SK-N-MC (cell line): ENCODE measurements around the gene DPYSL4.

Experiments used
- DNase-seq: peaks from one replicate; pipeline ENCODE4 v3.0.0-alpha.2; 2011; ENCODE audit warnings: low read depth, low spot score
- H3K27ac ChIP-seq: fragments of 200-600 bp; sonication (generic); 2 replicates; pipeline ENCODE4 v1.5.1; 2016; ENCODE audit warnings: mixed run types
- H3K36me3 ChIP-seq: fragments of 200-600 bp; sonication (generic); 2 replicates; pipeline ENCODE4 v1.6.1; 2017; ENCODE audit warnings: antibody characterized with exemption, low read length, mixed read lengths; ENCODE audit not compliant: insufficient read depth
- H3K4me3 ChIP-seq: fragments of 200-600 bp; sonication (generic); 2 replicates; pipeline ENCODE4 v1.5.1; 2016
- H3K9ac ChIP-seq: fragments of 200-600 bp; sonication (generic); 2 replicates; pipeline ENCODE4 v1.8.0; 2017; ENCODE audit warnings: mixed run types, mixed read lengths; ENCODE audit not compliant: insufficient read length
- H3K9me3 ChIP-seq: fragments of 200-600 bp; sonication (generic); 2 replicates; pipeline ENCODE4 v1.6.1; 2017; ENCODE audit warnings: low read depth, mild to moderate bottlenecking, antibody characterized with exemption, low read length, moderate library complexity, mixed read lengths
- EZH2 ChIP-seq: fragments of 200-600 bp; sonication (generic); IDR thresholded peaks from one replicate; pipeline ENCODE4 v1.6.1; 2017; ENCODE audit warnings: antibody characterized with exemption
- FOXP2 ChIP-seq: optimal IDR thresholded peaks from 2 replicates; pipeline ENCODE3; 2011; ENCODE audit warnings: mild to moderate bottlenecking, moderate library complexity; ENCODE audit not compliant: insufficient read depth; ENCODE audit errors: extremely low read length, control extremely low read depth
- POLR2AphosphoS5 ChIP-seq: IDR thresholded peaks from 2 replicates; pipeline ENCODE4 v1.6.1; 2012; ENCODE audit warnings: mild to moderate bottlenecking, low read depth, low read length, borderline replicate concordance

The DPYSL4 gene

DNA sequence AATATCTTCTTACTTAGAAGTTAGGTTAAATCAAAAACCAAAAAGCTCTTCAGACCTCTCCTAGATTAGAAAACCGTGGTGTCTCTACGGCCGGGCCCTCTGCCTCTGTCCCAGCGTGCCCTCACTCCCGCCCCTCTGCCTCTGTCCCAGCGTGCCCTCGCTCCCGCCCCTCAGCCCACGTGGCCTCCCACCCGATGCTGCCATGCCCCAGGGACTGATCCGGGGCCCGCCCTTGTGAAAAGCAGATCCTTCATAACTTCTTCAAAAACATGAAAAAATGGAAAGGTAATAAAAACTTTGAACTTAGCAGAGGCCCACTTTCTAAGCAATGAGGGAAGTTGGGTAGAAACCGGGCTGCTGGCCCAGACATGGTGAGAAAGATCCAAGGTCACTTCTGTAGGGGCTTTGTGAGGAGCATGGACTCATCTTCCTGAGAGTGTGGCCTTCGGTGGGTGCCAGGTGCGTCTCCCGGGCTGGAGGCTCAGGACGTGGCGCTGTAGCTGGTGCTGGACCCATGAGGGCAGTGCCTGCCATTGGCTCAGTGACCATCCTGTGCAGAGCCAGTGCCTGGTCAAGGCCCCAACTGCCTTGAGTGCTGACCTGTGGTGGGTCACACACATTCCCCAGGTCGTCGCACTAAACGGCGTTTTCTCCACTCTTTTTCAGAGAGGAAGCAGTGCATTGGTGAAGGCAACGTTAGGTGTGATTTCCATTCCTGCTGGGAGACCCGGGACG is 4.9 kb upstream of the DPYSL4 start:
- no peak overlapping the region for H3K4me3 ChIP-seq
- no peak for DNase-seq
- no peaks in the 10 kb centered on the region for H3K36me3 ChIP-seq
- no peak overlapping the region for H3K9ac ChIP-seq
- no peak for TF ChIP-seq EZH2
- no peak for TF ChIP-seq POLR2AphosphoS5
- TF ChIP-seq FOXP2: no peak
- no peaks in the 10 kb centered on the region for H3K9me3 ChIP-seq
- H3K27ac ChIP-seq: no peak overlapping the region

DNA sequence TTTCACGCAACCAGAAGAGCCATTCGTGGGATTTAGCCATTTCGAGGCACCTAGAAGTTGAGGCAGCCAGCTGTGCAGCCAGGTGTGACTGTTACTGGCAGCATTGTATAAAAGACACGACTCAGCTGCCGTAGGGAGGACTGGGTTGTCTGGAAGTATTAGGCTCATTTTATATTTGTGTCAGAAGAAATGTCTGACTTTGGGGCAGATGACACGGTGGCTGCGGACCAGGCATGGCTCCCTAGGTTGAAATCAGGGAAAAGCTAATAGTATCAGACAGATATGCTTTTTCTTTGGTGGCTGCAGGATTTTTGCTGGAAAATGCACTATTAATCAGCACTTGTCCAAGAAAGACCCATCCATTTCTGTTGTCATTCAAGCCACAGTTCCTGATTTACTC is 4.2 kb upstream of the DPYSL4 start:
- H3K27ac ChIP-seq: no peak overlapping the region
- no peak overlapping the region for H3K9ac ChIP-seq
- no peaks in the 10 kb centered on the region for H3K9me3 ChIP-seq
- H3K4me3 ChIP-seq: no peak overlapping the region
- DNase-seq: no peak
- no peaks in the 10 kb centered on the region for H3K36me3 ChIP-seq
- TF ChIP-seq EZH2 (no peak), POLR2AphosphoS5 (no peak), FOXP2 (no peak)

DNA sequence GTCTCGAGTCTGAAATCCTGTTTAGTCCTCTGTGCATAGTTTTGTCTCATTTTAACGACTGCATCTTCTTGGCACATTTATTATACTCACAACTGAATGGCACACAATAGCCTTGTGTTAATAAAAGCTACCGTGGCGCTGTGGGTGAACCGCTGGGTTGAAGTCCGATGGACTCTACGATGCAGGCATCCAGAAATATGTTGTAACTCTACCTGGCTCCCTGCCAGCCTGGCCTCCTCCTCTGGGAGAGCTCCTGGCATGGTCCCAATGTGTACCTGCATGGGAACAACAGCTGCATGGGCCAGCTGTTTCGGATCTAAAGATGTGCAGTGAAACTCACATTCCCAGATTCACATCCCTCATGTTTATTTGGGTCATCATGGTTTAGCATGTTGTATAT is 3.7 kb upstream of the DPYSL4 start:
- Histone ChIP-seq H3K9me3 (no peaks in the 10 kb centered on the region), H3K9ac (no peak overlapping the region), H3K36me3 (no peaks in the 10 kb centered on the region), H3K4me3 (no peak overlapping the region), H3K27ac (no peak overlapping the region)
- TF ChIP-seq FOXP2 (no peak), EZH2 (no peak), POLR2AphosphoS5 (no peak)
- no peak for DNase-seq

DNA sequence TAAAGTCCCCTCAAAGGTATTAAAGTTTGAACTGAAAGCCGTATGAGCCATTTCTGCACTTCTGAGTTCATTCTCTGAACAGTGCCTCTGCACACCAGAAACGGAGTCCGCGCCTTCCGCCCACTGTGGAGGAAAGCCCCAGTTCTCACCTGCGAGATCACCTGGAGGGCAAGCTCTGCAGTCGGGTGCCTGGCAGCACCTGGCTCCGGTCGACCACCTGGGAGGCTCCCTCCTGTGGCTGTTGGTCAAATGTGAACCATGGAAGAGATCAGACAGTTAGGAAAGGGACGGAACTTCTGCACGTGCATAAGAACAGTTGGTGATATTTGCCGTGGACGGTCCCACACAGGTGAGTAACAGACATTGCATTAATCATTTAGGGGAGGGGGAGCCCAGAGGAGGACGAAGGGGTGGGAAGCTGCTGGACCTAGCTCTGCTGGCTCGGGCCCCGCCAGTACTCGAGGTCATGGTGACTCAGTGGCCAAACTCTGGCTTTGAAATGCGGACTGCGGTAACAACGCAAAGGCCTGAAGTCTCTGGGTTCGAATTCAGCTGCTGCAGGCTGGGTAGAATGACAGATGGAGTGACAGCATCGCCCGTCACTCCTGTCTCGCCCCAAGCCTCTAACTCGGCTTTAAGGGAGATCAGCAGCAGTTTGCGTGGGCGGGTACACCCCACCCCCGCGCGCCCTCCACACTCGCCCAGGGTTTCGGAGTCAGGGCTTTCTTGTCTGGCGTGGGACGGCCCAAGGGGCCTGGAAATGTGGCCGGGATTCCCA is 1.7 kb upstream of the DPYSL4 start:
- H3K9ac ChIP-seq: no peak overlapping the region
- TF ChIP-seq EZH2 (no peak), POLR2AphosphoS5 (no peak), FOXP2 (no peak)
- H3K4me3 ChIP-seq: no peak overlapping the region
- no peaks in the 10 kb centered on the region for H3K36me3 ChIP-seq
- DNase-seq: no peak
- H3K27ac ChIP-seq: no peak overlapping the region
- no peaks in the 10 kb centered on the region for H3K9me3 ChIP-seq

DNA sequence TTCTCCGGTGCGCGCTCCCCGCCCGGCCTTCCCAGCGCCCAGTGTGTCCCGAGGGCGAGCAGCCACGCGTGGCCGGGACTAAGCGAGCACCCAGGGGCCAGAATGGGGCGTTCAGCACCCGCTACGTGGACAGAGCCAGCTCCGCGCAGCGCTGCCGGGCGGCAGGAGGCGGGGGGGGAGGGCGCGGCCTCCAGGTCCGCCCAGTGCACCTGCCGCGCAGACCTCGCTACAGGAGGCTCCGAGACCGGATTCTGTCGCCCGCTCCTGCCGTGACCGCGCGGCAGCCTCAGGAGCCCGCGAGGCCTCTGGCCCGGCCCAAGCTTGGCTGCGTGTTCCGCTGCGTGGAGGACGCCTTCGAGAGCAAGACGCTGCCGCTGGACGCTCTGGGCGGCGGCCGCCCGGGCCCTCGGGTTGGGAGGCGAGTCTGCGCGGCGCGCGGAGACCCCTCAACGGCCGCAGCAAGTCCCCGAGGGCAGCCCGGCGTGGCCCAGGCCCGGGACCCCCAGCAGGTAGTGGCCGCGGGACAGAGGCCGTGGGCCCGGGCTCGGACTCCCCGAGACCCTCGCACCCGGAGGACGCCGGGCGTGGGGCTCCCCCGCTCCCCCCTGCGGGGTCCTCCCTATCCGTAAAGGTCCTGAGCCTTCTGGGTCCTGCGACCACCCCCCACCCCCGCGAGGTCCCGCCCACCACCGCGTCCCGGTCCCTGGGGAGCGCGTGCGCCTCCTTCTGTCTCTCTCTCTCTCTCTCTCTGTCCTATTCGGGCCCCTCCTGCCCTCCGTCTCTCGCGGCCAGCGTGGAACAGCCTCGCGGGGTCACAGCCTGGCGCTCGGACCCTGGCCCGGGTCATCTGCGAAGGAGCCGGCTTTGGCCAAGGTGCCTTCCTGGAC is 904 bp upstream of the DPYSL4 start:
- no peaks in the 10 kb centered on the region for H3K9me3 ChIP-seq
- no peak for DNase-seq
- no peak overlapping the region for H3K4me3 ChIP-seq
- H3K27ac ChIP-seq: no peak overlapping the region
- H3K9ac ChIP-seq: no peak overlapping the region
- TF ChIP-seq EZH2 (no peak), POLR2AphosphoS5 (no peak), FOXP2 (no peak)
- H3K36me3 ChIP-seq: no peaks in the 10 kb centered on the region

DNA sequence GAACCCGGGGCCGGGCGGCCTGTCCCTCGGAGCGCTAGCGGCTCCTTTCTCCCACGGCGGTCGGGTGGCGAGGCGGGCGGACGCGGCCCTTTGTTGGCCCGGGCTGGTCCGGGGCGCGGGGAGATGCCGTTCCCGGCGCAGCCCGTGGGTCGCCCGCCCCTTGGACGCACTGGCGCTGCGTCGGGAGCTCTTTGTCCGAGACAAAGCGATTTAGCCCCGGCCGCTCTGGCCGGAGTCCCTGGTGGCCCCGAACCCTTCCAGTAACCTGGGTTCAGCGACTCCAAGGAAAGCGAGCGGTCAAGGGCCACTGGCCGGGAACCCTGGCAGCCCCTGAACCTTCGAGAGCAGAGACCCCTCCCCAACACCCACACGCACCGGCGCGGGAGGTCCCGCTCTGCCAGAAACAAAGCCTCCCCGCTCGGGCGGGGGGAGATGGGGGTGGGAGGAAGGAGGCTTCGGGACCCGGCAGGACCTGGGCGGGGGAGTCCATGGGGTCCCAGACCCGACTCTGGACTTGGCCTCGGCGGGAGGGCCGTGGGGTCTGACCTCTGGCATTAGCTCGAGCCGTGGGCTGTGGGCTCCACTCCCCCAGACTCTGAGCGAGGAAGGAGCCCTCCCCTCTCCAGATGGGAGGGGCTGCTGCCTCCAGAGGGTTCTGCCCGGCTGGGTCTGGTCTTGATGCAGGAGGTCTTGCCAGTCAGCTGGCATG is 836 bp downstream of the DPYSL4 start:
- DNase-seq: no peak
- H3K4me3 ChIP-seq: peak overlapping the region; percentile 54

DNA sequence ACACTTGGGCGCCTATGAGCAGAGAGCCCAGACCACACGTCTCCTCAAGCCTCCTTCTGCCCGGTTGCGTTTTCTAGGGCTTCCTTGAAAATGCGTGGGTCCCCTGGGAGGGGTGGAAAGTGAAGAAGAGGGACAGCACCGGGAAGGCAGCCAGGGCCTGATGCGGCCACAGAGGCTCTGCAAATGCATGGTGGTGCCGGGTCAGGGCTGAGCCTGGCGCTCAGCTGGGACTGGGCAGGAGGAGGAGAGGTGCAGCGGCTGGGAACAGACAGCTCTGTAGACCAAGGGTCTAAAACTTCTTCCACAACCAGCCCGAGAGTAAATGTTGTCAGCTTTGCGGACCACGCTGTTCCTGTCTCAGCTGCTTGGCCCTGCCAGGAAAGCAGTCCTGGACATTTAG is 1.6 kb downstream of the DPYSL4 start:
- no peaks in the 10 kb centered on the region for H3K9me3 ChIP-seq
- no peak overlapping the region for H3K27ac ChIP-seq
- H3K36me3 ChIP-seq: no peaks in the 10 kb centered on the region
- no peak overlapping the region for H3K9ac ChIP-seq
- no peak for DNase-seq
- TF ChIP-seq POLR2AphosphoS5 (no peak), EZH2 (no peak), FOXP2 (no peak)
- H3K4me3 ChIP-seq: no peak overlapping the region

More for the DNA sequence above, 836 bp downstream of the DPYSL4 start:
- H3K27ac ChIP-seq: no peak overlapping the region
- no peak for TF ChIP-seq EZH2
- TF ChIP-seq POLR2AphosphoS5: no peak
- no peak for TF ChIP-seq FOXP2
- no peaks in the 10 kb centered on the region for H3K9me3 ChIP-seq
- no peak overlapping the region for H3K9ac ChIP-seq
- no peaks in the 10 kb centered on the region for H3K36me3 ChIP-seq
